ENCODE results near the gene RPP14.

GRCh38 chr3:58281069-58281468 lies 25.0 kb upstream of the RPP14 start:
- no peak for TF ChIP-seq CTCF (IDR thresholded peaks at IDR 0.05)
- no peak for TF ChIP-seq EP300 (IDR thresholded peaks at IDR 0.05; ENCODE audit: low read depth)
